K562 (cell line): ENCODE results near the gene C16orf92. TPM values are rescaled to one million over a fixed set of nuclear protein-coding genes. Genes with fewer than 3 reads are reported as not detected.

ENCODE experiments used
- ATF1 ChIP-seq, 2 experiments: fragments of 450-650 bp in 1 of 2; IDR thresholded peaks; 2 replicates each; pipeline ENCODE4 v1.6.1; 2016; ENCODE audit warnings: missing compliant biosample characterization in 1 of 2, missing genetic modification characterization in 1 of 2
- CBX2 ChIP-seq: fragments of 200-600 bp; sonication (generic); IDR thresholded peaks from one replicate; pipeline ENCODE4 v1.6.1; 2012; ENCODE audit warnings: mild to moderate bottlenecking, low read length, inconsistent platforms; ENCODE audit not compliant: insufficient read depth, poor library complexity, severe bottlenecking
- CREB1 ChIP-seq, 2 experiments: sonication (generic) in 1 of 2; formaldehyde crosslinking in 1 of 2; IDR thresholded peaks; 2 replicates each; pipeline versions ENCODE4 v1.6.1 to v1.8.0; 2012 to 2022; ENCODE audit warnings: inconsistent platforms in 1 of 2, mild to moderate bottlenecking in 1 of 2, missing genetic modification reagents in 1 of 2, moderate library complexity in 1 of 2
- DPF2 ChIP-seq: fragments of 450-650 bp; IDR thresholded peaks from 2 replicates; pipeline ENCODE4 v1.6.1; 2016
- GTF2A2 ChIP-seq: IDR thresholded peaks from 2 replicates; pipeline ENCODE4 v1.6.1; 2016; ENCODE audit warnings: mild to moderate bottlenecking, missing genetic modification characterization, missing compliant biosample characterization
- HNRNPL ChIP-seq: fragments of 200-400 bp; formaldehyde crosslinking; IDR thresholded peaks from 2 replicates; pipeline ENCODE4 v1.6.1; 2017; ENCODE audit warnings: low read depth, mild to moderate bottlenecking, low read length
- HSF4 ChIP-seq: fragments of 250-450 bp; sonication (Bioruptor Pico); IDR thresholded peaks from 2 replicates; pipeline ENCODE4 v2.1.2; 2022; ENCODE audit warnings: mild to moderate bottlenecking, moderate library complexity, borderline replicate concordance
- POLR2H ChIP-seq: IDR thresholded peaks from 2 replicates; pipeline ENCODE4 v1.6.1; 2016; ENCODE audit warnings: missing genetic modification characterization, low read depth, mild to moderate bottlenecking, control low read depth, missing compliant biosample characterization, moderate library complexity
- RBM15 ChIP-seq: fragments of 200-400 bp; formaldehyde crosslinking; IDR thresholded peaks from 2 replicates; pipeline ENCODE4 v1.6.1; 2018; ENCODE audit warnings: mild to moderate bottlenecking, low read length, moderate library complexity; ENCODE audit not compliant: insufficient read depth
- SMAD1 ChIP-seq: fragments of 150-350 bp; IDR thresholded peaks from 2 replicates; pipeline ENCODE4 v1.6.1; 2014; ENCODE audit warnings: low read length, low read depth; ENCODE audit not compliant: partially characterized antibody
- SMARCC2 ChIP-seq: fragments of 450-650 bp; IDR thresholded peaks from 2 replicates; pipeline ENCODE4 v1.6.1; 2017; ENCODE audit warnings: antibody characterized with exemption, moderate library complexity, mild to moderate bottlenecking, low read depth
- TAF1 ChIP-seq: IDR thresholded peaks from 2 replicates; pipeline ENCODE4 v1.6.1; 2011; ENCODE audit warnings: mild to moderate bottlenecking, low read length, moderate library complexity; ENCODE audit not compliant: insufficient read depth, control insufficient read depth, severe bottlenecking; ENCODE audit errors: extremely low read depth
- ZFP1 ChIP-seq: fragments of 450-650 bp; formaldehyde crosslinking; IDR thresholded peaks from 2 replicates; pipeline ENCODE4 v1.4.0; 2020; ENCODE audit warnings: mild to moderate bottlenecking, mixed read lengths
- ZNF121 ChIP-seq: sonication (generic); formaldehyde crosslinking; conservative IDR thresholded peaks from 2 replicates; pipeline ENCODE4 v1.8.0; 2022; ENCODE audit warnings: missing genetic modification reagents
- ZNF316 ChIP-seq: fragments of 450-650 bp; IDR thresholded peaks from 2 replicates; pipeline ENCODE4 v1.6.1; 2016
- ZNF586 ChIP-seq: fragments of 450-650 bp; formaldehyde crosslinking; conservative IDR thresholded peaks from 2 replicates; pipeline ENCODE4 v1.4.0; 2020; ENCODE audit warnings: mild to moderate bottlenecking, moderate library complexity
- ZZZ3 ChIP-seq: fragments of 450-650 bp; IDR thresholded peaks from 2 replicates; pipeline ENCODE4 v1.6.1; 2016; ENCODE audit warnings: antibody characterized with exemption, mild to moderate bottlenecking, moderate library complexity
- polyA plus RNA-seq, 8 experiments: library from polyadenylated mRNA; depleted of rRNA in 4 of 8; stranded (reverse) in 5 of 8; unstranded in 3 of 8; fragments of >200 nt; fragmentation: Nextera tagmentation in 2 of 8; fragmentation: Illumina TruSeq in 1 of 8; extraction: Ambion mirVana in 2 of 8; extraction: Trizol in 1 of 8; gene quantifications; 2 replicates each; pipeline versions ENCODE4 v1.2.1 to v1.2.3, GENCODE V29; 2011 to 2014; ENCODE audit warnings: inconsistent platforms in 1 of 8, missing spikeins in 1 of 8
- total RNA-seq, 7 experiments: library from RNA; depleted of rRNA in 6 of 7; stranded (reverse); fragments of >200 nt in 6 of 7; fragmentation: Illumina TruSeq in 2 of 7; extraction: Trizol in 2 of 7; gene quantifications; 2 replicates each; pipeline versions ENCODE4 v1.2.1 to v1.2.3, GENCODE V29; 2011 to 2021; ENCODE audit warnings: low replicate concordance in 1 of 7
- TF ChIP-seq, protein P1 (sequence below): IDR thresholded peaks from 3 replicates; pipeline ENCODE4 v1.6.1; 2011; ENCODE audit warnings: borderline replicate concordance, mild to moderate bottlenecking, moderate library complexity; ENCODE audit not compliant: insufficient read length; ENCODE audit errors: extremely low read depth
- TF ChIP-seq, protein P2 (sequence below): fragments of 250-450 bp; sonication (Bioruptor Pico); IDR thresholded peaks from 2 replicates; pipeline ENCODE4 v1.5.0; 2021; ENCODE audit warnings: mild to moderate bottlenecking, moderate library complexity
- TF ChIP-seq, protein P3 (sequence below): sonication (generic); formaldehyde crosslinking; IDR thresholded peaks from 2 replicates; pipeline ENCODE4 v1.8.0; 2022; ENCODE audit warnings: missing genetic modification reagents, mild to moderate bottlenecking, borderline replicate concordance

Gene C16orf92
- total and polyA plus RNA-seq, 9 of the 15 experiments (the other 6 are each of a cell fraction or from before 2014, with no cell fraction given): not detected

DNA sequence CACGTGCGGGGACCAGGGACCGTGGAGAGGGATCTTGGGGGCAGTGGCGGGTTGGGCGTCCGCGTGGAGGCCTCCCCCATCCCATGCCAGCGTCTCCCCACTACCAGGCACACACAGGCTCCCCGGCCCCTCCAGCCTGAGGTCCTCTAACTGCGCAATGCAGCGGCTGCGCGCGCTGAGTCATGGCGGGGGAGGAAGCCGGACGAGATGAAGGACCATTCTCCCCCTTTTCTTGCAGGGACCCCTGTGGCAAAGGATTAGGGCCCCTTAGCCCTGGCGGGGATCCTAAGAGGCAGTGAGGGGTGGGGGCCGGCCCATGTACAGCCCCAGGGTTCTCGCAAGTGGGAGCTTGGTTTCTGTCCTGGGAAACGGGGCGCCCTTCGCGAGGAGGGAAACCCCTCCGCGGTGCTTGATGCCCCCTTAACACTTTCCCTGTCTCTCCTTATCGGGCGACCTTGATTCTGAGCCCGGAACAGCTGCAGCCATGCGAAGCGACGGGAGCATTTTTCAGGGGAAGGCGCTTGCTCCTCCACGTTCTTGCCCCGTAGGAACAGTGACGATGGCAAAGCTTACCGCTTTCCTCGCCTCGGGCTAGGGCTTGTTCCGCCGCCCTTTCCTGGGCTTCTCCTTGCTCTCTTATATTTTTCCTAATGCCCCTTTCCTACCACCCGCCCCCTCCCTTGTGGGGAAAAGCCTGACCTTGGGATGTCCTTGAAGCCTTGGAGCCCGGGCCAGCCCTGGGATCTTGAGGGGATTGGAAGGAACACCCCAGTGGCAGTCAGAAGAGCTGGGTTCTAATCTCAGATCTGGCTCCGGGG is 43.2 kb downstream of the C16orf92 start (continued):
- TF ChIP-seq RBM15: no peak
- TF ChIP-seq HSF4 (CRISPR knock-in tag): no peak
- peak; percentile 7 for TF ChIP-seq TAF1
- TF ChIP-seq CBX2: no peak
- TF ChIP-seq, protein P1, sequence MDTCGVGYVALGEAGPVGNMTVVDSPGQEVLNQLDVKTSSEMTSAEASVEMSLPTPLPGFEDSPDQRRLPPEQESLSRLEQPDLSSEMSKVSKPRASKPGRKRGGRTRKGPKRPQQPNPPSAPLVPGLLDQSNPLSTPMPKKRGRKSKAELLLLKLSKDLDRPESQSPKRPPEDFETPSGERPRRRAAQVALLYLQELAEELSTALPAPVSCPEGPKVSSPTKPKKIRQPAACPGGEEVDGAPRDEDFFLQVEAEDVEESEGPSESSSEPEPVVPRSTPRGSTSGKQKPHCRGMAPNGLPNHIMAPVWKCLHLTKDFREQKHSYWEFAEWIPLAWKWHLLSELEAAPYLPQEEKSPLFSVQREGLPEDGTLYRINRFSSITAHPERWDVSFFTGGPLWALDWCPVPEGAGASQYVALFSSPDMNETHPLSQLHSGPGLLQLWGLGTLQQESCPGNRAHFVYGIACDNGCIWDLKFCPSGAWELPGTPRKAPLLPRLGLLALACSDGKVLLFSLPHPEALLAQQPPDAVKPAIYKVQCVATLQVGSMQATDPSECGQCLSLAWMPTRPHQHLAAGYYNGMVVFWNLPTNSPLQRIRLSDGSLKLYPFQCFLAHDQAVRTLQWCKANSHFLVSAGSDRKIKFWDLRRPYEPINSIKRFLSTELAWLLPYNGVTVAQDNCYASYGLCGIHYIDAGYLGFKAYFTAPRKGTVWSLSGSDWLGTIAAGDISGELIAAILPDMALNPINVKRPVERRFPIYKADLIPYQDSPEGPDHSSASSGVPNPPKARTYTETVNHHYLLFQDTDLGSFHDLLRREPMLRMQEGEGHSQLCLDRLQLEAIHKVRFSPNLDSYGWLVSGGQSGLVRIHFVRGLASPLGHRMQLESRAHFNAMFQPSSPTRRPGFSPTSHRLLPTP: no peak
- no peak for TF ChIP-seq ZNF586 (CRISPR knock-in tag)
- TF ChIP-seq ZFP1: no peak
- no peak for TF ChIP-seq ATF1 (CRISPR knock-in tag; IDR thresholded peaks at IDR 0.05)
- no peak for TF ChIP-seq ATF1 (tag; IDR thresholded peaks at IDR 0.05)
- TF ChIP-seq, protein P2, sequence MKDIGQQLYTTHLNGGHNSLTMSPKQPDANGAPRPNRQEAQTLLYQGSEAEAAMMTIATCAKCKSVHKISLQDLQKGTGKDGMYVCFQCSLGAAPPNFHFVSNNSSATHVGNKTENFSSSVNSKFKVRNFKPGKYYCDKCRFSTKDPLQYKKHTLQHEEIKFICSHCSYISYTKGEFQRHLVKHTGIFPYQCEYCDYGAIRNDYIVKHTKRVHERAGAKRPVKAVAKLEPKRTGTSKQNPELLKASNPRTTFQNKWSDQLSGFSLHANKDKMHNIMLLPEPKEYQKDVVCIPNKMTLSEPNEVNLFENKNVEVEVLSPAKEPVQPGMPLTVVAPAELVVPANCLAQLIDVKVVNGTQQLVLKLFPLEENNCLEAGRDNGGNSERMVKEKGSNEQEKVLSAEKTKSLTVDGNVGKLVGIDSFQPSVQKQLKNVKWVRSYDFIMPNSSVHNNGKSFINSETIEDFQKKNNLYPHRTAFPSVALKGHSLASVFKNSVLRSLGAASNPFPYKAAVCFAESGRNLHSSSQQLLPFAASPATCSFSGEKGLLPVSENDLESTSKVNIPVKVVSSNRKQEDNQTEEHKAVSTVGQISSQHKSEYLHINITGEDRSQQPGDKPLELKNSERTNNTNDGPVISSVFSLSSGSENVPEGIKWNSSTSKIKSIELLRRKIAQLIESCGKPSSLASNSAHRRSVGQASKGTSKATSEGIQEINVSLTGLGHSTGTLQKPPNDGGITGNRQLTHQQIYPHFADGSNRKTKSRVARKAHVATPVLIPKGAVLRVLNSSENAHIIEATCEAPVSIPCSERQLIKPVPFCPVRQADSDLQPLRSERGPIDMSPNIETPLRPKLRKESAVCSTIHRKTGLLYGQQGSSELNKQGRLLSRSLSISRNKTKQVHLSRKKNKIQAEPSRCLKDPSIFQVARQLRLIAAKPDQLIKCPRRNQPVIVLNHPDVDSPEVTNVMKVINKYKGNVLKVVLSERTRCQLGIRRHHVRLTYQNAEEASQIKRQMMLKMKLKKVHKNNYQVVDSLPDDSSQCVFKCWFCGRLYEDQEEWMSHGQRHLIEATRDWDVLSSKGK (CRISPR knock-in tag): no peak
- no peak for TF ChIP-seq ZNF121 (CRISPR knock-in tag)
- TF ChIP-seq, protein P3, sequence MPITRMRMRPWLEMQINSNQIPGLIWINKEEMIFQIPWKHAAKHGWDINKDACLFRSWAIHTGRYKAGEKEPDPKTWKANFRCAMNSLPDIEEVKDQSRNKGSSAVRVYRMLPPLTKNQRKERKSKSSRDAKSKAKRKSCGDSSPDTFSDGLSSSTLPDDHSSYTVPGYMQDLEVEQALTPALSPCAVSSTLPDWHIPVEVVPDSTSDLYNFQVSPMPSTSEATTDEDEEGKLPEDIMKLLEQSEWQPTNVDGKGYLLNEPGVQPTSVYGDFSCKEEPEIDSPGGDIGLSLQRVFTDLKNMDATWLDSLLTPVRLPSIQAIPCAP: no peak
- TF ChIP-seq POLR2H (tag): no peak
- TF ChIP-seq DPF2: peak; percentile 30
- TF ChIP-seq CREB1 (IDR thresholded peaks at IDR 0.05): no peak
- no peak for TF ChIP-seq CREB1 (CRISPR knock-in tag; IDR thresholded peaks at IDR 0.05)
- TF ChIP-seq SMAD1: peak; percentile 22
- TF ChIP-seq GTF2A2 (tag): peak; percentile 13; the same call in 1 of the 2 replicates
- TF ChIP-seq ZNF316: peak; percentile 71
- peak; percentile 14; the same call in 1 of the 2 replicates for TF ChIP-seq HNRNPL
- TF ChIP-seq SMARCC2: 0 out of 2 replicates have a peak, but pooled peaks have one; percentile 59
- no peak for TF ChIP-seq ZZZ3
